Frontal cortex (tissue), 4 donors: ENCODE data around the gene WDR59. TPM values are rescaled to one million over a fixed set of nuclear protein-coding genes. Genes with fewer than 3 reads are reported as not detected.
"Not testable (repeated sequence)": the region's sequence is repeated elsewhere in the genome, so short reads cannot be mapped to it uniquely, and the experiment has no call there.

ENCODE experiments used
- DNase-seq, 2 donors: peaks; one replicate each; pipeline ENCODE4 v3.0.0; 2012; ENCODE audit warnings: low spot score in 2 of 2
- FAIRE-seq: peaks from 2 replicates; lab custom pipeline; 2012; peaks lifted over from hg19 to GRCh38; lab: Jason Lieb, UNC
- total RNA-seq: library from RNA; depleted of rRNA; stranded (reverse); fragments of >200 nt; gene quantifications from one replicate; pipeline ENCODE4 v1.2.3, GENCODE V29; 2014
- donor health status: control.
- donor health status: control.
- donor health status: control.

WDR59 gene
- total RNA-seq = 19.6 TPM

DNA sequence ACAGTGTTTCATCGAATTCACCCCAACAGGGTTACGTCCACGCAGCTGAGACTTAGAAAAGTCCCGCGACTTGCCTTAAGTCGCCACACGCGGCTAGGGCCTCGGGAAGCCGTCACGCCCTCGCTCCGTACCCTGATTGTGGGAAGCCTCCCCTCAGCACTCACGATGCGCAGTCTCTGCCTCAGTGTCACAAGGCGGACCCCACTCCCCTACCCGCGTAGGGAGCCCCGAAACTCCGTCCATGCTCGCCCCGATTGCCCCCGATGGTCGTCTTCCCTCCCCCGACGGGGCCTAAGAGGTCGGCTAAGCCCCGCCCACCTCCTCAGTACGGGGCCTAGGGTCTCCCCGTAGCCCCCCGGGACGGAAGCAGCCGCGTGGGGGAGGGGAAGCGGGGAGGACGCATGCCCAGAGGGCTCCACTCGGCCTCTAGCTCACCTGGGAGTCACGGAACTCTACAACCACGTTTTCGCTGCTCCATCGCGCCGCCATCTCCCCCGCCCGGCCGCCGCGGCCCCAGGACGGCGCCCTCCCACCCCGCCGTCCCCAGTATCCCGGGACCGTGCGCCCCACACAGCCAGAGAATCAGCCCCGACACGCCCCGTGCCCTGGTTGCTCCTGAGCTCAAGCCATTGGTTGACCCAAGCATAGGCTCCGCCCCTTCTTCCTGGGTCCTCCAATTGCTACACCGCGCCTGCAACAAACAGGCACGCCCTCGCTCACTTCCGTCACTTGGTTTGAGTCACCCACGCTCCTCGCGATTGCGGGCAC is at the start of gene WDR59:
Gene WDR59, minus strand, starts transcription at position 595 of the 768 bp plus-strand sequence. Its CDS starts 106 bp downstream, at position 489.
- DNase-seq (peak; percentile 90 to 98), FAIRE-seq (peak; percentile 24)

- FAIRE-seq = no peak
- no peak for DNase-seq
Observed at GRCh38 chr16:75032655-75033054, 47.7 kb upstream of the WDR59 start.

- no peak for FAIRE-seq
- DNase-seq = no peak
Observed at GRCh38 chr16:75029854-75030253, 44.9 kb upstream of the WDR59 start.

GRCh38 chr16:75028544-75029135 is 43.7 kb upstream of the WDR59 start:
- DNase-seq (no peak), FAIRE-seq (no peak)

DNA sequence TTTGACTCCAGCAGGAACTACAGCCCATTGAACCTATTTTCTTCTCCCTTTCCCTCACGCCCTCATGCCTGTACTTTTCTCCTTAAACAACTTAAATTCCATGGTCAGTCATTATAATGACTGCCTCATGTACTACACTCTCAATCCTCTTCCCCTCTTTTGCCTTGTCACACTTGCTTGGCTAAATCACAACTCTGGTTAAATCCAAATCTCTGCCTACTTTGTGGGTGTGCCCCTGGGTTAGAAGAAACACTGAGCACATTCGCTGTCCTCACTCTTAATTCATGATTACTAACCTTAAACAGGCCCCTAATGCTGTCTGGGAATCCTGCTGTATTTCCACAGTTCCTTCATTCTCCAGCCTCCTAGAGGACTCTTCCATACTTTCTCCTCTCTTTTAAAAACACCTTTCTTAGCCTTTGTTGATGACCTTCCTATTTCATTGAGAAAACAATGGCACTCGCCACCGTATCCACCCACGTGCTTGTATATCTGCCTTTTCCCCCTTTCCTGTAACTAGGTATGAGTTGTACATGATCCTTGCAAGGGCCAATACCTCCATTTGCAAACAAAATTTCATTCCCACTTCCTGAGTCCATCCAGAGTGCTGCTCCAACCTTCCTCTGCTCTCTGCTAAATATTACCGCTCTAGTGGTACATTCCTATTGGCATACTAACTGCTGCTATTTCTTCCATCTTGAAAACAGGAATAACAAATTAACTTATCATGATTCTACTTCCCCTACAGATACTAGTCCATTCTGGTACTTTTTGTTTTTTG is 42.8 kb upstream of the WDR59 start:
- DNase-seq (no peak), FAIRE-seq (no peak)

- no peak for DNase-seq
- no peak for FAIRE-seq
Observed at GRCh38 chr16:75026892-75027391, 42.0 kb upstream of the WDR59 start.

DNA sequence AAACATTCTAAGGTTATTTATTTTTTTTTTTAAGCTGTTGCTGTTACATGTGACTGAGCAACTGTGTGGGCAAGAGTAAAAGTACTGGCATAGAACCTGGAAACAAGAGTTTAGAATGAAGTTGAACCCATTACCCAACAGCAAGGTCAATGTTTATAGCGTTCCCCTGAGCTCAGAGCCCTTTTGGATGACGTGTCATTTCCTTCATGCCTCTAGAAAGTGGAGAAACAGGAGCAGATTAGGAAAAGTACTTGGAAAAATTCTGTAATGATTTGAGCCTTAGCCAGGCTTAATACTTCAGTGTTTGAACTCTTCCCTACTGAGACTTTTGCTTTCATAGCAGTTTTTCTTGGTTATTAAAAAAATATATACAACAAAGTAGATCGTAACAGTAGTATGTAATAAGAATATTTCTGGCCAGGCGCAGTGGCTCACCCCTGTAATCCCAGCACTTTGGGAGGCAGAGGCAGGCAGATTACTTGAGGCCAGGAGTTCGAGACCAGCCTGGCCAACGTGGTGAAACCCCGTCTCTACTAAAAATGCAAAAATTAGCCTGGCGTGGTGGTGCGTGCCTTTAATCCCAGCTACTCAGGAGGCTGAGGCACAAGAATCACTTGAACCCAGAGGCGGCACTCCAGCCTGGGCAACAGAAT is 41.4 kb upstream of the WDR59 start:
- FAIRE-seq = not testable (repeated sequence)
- DNase-seq = peak in 1 of 2 donors; percentile 22

DNA sequence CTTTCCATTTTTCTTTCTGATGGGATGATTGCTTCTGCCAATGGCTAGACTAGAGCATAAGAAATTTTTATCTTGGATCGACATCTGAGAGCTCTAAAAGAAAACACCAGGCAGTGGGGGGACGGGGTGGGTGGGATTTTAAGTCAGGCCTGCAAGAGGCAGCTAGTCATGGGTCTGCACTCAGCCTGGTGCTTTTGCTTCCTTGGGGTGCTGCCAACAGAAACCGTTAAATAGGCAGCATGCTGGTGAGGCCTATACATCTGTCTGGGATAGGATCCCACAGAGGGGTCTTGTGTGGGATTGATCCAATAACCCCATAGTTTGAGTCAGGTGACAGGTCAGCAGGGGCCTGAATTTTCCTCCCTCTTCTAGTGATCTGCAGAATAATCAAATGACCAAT is 40.8 kb upstream of the WDR59 start:
- DNase-seq = no peak
- FAIRE-seq = no peak

DNA sequence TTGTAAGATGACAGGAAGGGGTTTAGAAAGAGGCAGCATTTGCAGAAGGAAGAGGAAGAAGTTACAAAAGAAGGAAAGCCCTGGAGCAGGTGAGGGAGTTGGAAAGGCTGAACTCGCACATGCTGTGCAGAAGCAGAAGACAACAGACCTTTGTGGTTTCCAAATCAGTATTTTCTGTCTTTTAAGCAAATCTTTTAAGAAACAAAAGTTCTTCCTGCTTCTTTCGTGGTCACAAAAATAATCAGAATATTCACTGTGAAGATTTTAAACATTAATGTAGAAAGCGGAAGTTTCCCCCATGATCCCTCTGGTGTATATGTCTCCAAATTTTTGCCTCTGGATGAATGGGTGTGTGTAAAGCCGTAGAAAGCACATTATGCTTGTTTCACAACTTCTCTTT is 39.7 kb upstream of the WDR59 start:
- DNase-seq (no peak), FAIRE-seq (no peak)

- DNase-seq = no peak
- no peak for FAIRE-seq
Observed at GRCh38 chr16:75024182-75024581, 39.3 kb upstream of the WDR59 start.

- FAIRE-seq (no peak), DNase-seq (no peak)
Observed at GRCh38 chr16:75023009-75023408, 38.1 kb upstream of the WDR59 start.

- DNase-seq (no peak), FAIRE-seq (no peak)
Observed at GRCh38 chr16:75022567-75022966, 37.6 kb upstream of the WDR59 start.

DNA sequence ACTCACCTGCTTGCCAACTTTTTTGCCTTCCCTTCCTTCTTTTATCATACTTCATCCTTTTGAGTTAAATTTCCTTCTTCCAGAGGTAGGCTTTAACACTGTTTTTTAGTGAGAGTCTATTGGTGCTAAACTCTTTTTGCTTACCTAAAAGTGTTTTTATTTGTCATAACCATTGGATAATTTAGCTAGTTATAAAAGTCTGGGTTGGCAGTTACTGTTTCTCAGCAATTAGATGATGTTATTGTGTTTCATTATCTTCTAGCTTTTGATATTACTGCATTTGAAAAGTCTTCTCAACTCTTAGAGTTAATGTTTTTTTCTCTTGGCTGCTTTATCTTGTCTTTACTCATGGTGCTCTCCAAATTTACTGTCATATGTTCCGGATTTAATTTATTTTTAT is 36.5 kb upstream of the WDR59 start:
- FAIRE-seq (no peak), DNase-seq (no peak)

GRCh38 chr16:75019586-75019985 is 34.7 kb upstream of the WDR59 start:
- FAIRE-seq (no peak), DNase-seq (no peak)

DNA sequence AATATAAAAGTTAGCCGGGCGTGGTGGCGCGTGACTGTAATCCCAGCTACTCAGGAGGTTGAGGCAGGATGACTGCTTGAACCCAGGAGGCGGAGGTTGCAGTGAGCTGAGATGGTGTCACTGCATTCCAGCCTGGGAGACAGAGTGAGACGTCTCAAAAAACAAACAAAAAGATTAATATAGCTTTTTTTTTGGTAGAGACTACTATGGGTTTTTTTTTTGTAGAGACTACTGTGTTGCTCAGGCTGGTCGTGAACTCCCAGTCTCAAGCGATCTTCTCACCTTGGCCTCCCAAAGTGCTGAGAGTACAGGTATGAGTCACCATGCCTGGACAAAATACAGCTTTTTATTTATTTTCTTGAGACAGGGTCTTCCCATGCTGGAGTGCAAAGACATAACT is 34.1 kb upstream of the WDR59 start:
- no peak for FAIRE-seq

GRCh38 chr16:75017670-75018525 is 33.0 kb upstream of the WDR59 start:
- no peak for FAIRE-seq
- DNase-seq = no peak

More for the DNA sequence above, 34.1 kb upstream of the WDR59 start:
- DNase-seq = no peak

DNA sequence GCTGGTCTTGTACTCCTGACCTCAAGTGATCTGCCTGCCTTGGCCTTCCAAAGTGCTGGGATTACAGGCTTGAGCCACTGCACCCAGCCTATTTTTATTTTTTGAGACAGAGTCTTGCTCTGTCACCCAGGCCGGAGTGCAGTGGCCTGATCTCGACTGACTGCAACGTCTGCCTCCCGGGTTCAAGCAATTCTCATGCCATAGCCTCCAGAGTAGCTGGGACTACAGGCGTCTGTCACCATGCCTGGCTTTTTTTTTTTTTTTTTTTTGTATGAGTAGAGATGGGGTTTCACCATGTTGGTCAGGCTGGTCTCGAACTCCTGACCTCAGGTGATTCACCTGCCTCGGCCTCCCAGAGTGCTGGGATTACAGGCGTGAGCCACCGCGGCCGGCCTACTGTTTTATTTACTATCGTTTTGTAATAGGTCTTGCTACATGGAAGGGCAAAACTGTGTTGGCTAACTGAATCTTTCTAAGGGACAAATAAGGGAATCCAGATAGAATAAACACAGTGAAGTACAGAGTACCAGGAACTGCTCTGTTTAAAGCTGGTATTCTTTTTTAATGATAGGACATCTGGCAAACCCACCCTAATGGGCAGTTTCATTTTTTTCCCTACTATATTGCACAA is 31.6 kb upstream of the WDR59 start:
- not testable (repeated sequence) for FAIRE-seq, DNase-seq

- FAIRE-seq = no peak
- DNase-seq = no peak
Observed at GRCh38 chr16:75014318-75014717, 29.4 kb upstream of the WDR59 start.

DNA sequence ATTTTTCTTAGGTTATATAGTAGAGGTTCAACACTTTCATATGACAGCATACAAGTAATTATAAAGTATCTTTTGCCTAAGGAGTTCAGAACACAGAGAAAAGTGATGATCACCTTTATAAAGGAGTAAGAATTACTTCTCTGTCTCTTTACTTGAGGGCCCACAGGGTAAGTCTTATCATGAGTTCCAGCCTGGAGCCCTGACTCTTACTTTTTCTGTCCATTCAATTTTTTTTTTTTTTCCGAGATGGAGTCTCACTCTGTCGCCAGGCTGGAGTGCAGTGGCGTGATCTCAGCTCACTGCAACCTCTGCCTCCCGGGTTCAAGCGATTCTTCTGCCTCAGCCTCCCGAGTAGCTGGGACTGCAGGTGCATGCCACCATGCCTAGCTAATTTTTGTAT is 28.2 kb upstream of the WDR59 start:
- not testable (repeated sequence) for DNase-seq, FAIRE-seq
